Trophoblast cell (in vitro differentiated cells and primary cell): ENCODE results near the gene EFHC1.

Source experiments
- DNase-seq, 2 donors: peaks; one replicate each; pipeline ENCODE4 v3.0.0-alpha.2; 2016
- H2AFZ ChIP-seq: 2 replicates; pipeline ENCODE4 v1.6.1; 2013; ENCODE audit warnings: low read length, moderate library complexity, mild to moderate bottlenecking; ENCODE audit not compliant: insufficient read depth, poor library complexity
- H2AK5ac ChIP-seq: 2 replicates; pipeline ENCODE4 v1.6.1; 2013; ENCODE audit warnings: mild to moderate bottlenecking, low read length
- H2BK120ac ChIP-seq: 2 replicates; pipeline ENCODE4 v1.6.1; 2013; ENCODE audit warnings: low read length, mild to moderate bottlenecking, moderate library complexity; ENCODE audit not compliant: insufficient read depth, poor library complexity
- H2BK12ac ChIP-seq: 2 replicates; pipeline ENCODE4 v1.6.1; 2013; ENCODE audit warnings: mild to moderate bottlenecking, low read length, moderate library complexity
- H2BK5ac ChIP-seq: 2 replicates; pipeline ENCODE4 v1.6.1; 2013; ENCODE audit warnings: low read length, low read depth, moderate library complexity, mild to moderate bottlenecking; ENCODE audit not compliant: poor library complexity
- H3K14ac ChIP-seq: 2 replicates; pipeline ENCODE4 v1.6.1; 2013; ENCODE audit warnings: mild to moderate bottlenecking, low read length
- H3K18ac ChIP-seq: 2 replicates; pipeline ENCODE4 v1.6.1; 2013; ENCODE audit warnings: mild to moderate bottlenecking, low read length
- H3K23ac ChIP-seq: 2 replicates; pipeline ENCODE4 v1.6.1; 2013; ENCODE audit warnings: low read length
- H3K27ac ChIP-seq: 2 replicates; pipeline ENCODE4 v1.5.1; 2013; ENCODE audit warnings: low read depth, mild to moderate bottlenecking, inconsistent platforms, low read length, moderate library complexity
- H3K27me3 ChIP-seq: 2 replicates; pipeline ENCODE4 v1.6.1; 2013; ENCODE audit warnings: inconsistent platforms, mild to moderate bottlenecking, low read length, moderate library complexity; ENCODE audit not compliant: insufficient read depth
- H3K36me3 ChIP-seq, 2 experiments: 1 replicate in 1 of 2; 2 replicates in 1 of 2; pipeline ENCODE4 v1.6.1; 2013; ENCODE audit warnings: low read length in 2 of 2, mild to moderate bottlenecking in 2 of 2, moderate library complexity in 1 of 2; ENCODE audit not compliant: insufficient read depth in 2 of 2, control insufficient read depth in 1 of 2
- H3K4ac ChIP-seq: 2 replicates; pipeline ENCODE4 v1.6.1; 2013; ENCODE audit warnings: low read depth, mild to moderate bottlenecking, low read length, moderate library complexity
- H3K4me1 ChIP-seq, 2 experiments: 1 replicate in 1 of 2; 2 replicates in 1 of 2; pipeline ENCODE4 v1.6.1; 2013; ENCODE audit warnings: low read length in 2 of 2, mild to moderate bottlenecking in 2 of 2, moderate library complexity in 1 of 2; ENCODE audit not compliant: insufficient read depth in 2 of 2, control insufficient read depth in 1 of 2
- H3K4me2 ChIP-seq: 2 replicates; pipeline ENCODE4 v1.6.1; 2013; ENCODE audit warnings: inconsistent platforms, mild to moderate bottlenecking, low read length, moderate library complexity
- H3K4me3 ChIP-seq: 2 replicates; pipeline ENCODE4 v1.5.1; 2013; ENCODE audit warnings: mild to moderate bottlenecking, low read depth, low read length, inconsistent platforms
- H3K79me1 ChIP-seq: one replicate; pipeline ENCODE4 v1.6.1; 2013; ENCODE audit warnings: low read length
- H3K79me2 ChIP-seq: 2 replicates; pipeline ENCODE4 v1.6.1; 2013; ENCODE audit warnings: low read length, mild to moderate bottlenecking; ENCODE audit not compliant: control insufficient read depth, insufficient read depth, poor library complexity
- H3K9ac ChIP-seq: 2 replicates; pipeline ENCODE4 v1.6.1; 2013; ENCODE audit warnings: mild to moderate bottlenecking, low read length
- H3K9me3 ChIP-seq: 2 replicates; pipeline ENCODE4 v1.6.1; 2013; ENCODE audit warnings: low read depth, mild to moderate bottlenecking, control low read depth, inconsistent platforms, low read length; ENCODE audit not compliant: insufficient read depth
- H4K12ac ChIP-seq: 2 replicates; pipeline ENCODE4 v1.6.1; 2013; ENCODE audit warnings: low read depth, mild to moderate bottlenecking, low read length, moderate library complexity
- H4K8ac ChIP-seq: 2 replicates; pipeline ENCODE4 v1.6.1; 2013; ENCODE audit warnings: low read depth, mild to moderate bottlenecking, low read length, moderate library complexity
- H4K91ac ChIP-seq: one replicate; pipeline ENCODE4 v1.6.1; 2013; ENCODE audit warnings: low read depth, mild to moderate bottlenecking, low read length, moderate library complexity
- WGBS: extraction: QIAGEN DNeasy Blood & Tissue Kit; methylation state at CpG from one replicate; pipeline ENCODE4 v1.1.7; 2013; ENCODE audit warnings: missing lambda C conversion rate; ENCODE audit not compliant: insufficient read length, insufficient coverage; ENCODE audit errors: extremely low coverage; 5-methylcytosine and 5-hydroxymethylcytosine counted together

The EFHC1 gene

DNA sequence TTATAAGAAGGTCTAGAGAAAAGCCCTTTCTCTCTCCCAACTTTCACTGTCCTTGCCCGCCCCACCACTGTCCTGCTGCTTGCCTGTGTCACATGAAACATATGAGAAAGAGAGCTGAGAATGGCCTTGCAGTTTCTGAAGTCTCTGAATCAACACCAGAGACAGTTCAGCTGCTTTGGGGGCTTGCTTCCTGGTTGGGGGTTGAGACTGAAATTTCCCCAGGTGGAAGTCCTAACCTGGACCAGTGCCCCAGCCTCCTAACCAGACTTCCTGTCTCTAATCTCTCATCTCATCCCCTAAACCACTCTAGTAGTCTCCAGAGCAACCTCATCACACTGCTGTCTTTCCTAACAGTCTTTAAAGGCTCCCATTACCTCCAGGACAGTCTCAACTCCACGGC lies 146.1 kb downstream of the EFHC1 start:
- Histone ChIP-seq H2AK5ac (no peak overlapping the region), H3K4ac (no peak overlapping the region), H3K79me2 (peaks cover 10% of the 10 kb centered on the region), H3K4me2 (no peak overlapping the region), H4K8ac (peak overlapping the region; percentile 11), H3K23ac (no peak overlapping the region), H4K91ac (peak overlapping the region; percentile 33), H3K9ac (no peak overlapping the region), H3K36me3 (no peaks in the 10 kb centered on the region), H3K9me3 (no peaks in the 10 kb centered on the region), H2AFZ (no peak overlapping the region), H3K18ac (peak overlapping the region; percentile 12), H3K4me3 (no peak overlapping the region), H3K4me1 (peaks cover 30 to 34% of the 10 kb centered on the region in 2 experiments), H2BK5ac (no peak overlapping the region), H3K79me1 (peaks cover 15% of the 10 kb centered on the region), H3K27ac (peak overlapping the region; percentile 45), H2BK120ac (no peak overlapping the region), H3K14ac (no peak overlapping the region), H4K12ac (no peak overlapping the region), H2BK12ac (peak overlapping the region; percentile 4), H3K27me3 (no peaks in the 10 kb centered on the region)
- WGBS: no CpG with 5 or more reads among the region's 2 CpGs
- DNase-seq: no peak

- DNase-seq: peak; percentile 97 to 98
- H3K4me3 ChIP-seq: no peak overlapping the region
Observed at GRCh38 chr6:52566853-52567279, 146.7 kb downstream of the EFHC1 start.

GRCh38 chr6:52568320-52568719 lies 148.2 kb downstream of the EFHC1 start:
- H4K8ac ChIP-seq: no peak overlapping the region
- WGBS: no CpG with 5 or more reads among the region's 4 CpGs
- no peak overlapping the region for H3K4ac ChIP-seq
- H2BK120ac ChIP-seq: no peak overlapping the region
- H3K27ac ChIP-seq: peak overlapping the region; percentile 67
- no peak overlapping the region for H3K14ac ChIP-seq
- H3K23ac ChIP-seq: no peak overlapping the region
- no peak overlapping the region for H2AK5ac ChIP-seq
- H3K9me3 ChIP-seq: no peaks in the 10 kb centered on the region
- H4K12ac ChIP-seq: no peak overlapping the region
- no peak overlapping the region for H3K4me3 ChIP-seq
- H3K4me2 ChIP-seq: no peak overlapping the region
- peaks cover 17% of the 10 kb centered on the region for H3K79me1 ChIP-seq
- H3K4me1 ChIP-seq: peaks cover 31 to 45% of the 10 kb centered on the region in 2 experiments
- no peak overlapping the region for H3K18ac ChIP-seq
- H4K91ac ChIP-seq: no peak overlapping the region
- no peaks in the 10 kb centered on the region for H3K27me3 ChIP-seq
- DNase-seq: no peak
- no peak overlapping the region for H2BK12ac ChIP-seq
- no peaks in the 10 kb centered on the region for H3K36me3 ChIP-seq
- H3K79me2 ChIP-seq: peaks cover 10% of the 10 kb centered on the region
- H3K9ac ChIP-seq: no peak overlapping the region
- H2BK5ac ChIP-seq: peak overlapping the region; percentile 14
- no peak overlapping the region for H2AFZ ChIP-seq

More at GRCh38 chr6:52566853-52567279, 146.7 kb downstream of the EFHC1 start:
- peaks cover 10% of the 10 kb centered on the region for H3K79me2 ChIP-seq
- no peaks in the 10 kb centered on the region for H3K9me3 ChIP-seq
- H3K79me1 ChIP-seq: peaks cover 15% of the 10 kb centered on the region
- H3K4ac ChIP-seq: no peak overlapping the region
- H3K27ac ChIP-seq: peak overlapping the region; percentile 45
- no peaks in the 10 kb centered on the region for H3K27me3 ChIP-seq
- H4K91ac ChIP-seq: peak overlapping the region; percentile 33
- H2AK5ac ChIP-seq: no peak overlapping the region
- H3K14ac ChIP-seq: no peak overlapping the region
- H4K12ac ChIP-seq: no peak overlapping the region
- H3K9ac ChIP-seq: no peak overlapping the region
- peak overlapping the region; percentile 12 for H3K18ac ChIP-seq
- no CpG with 5 or more reads among the region's 3 CpGs for WGBS
- H2BK5ac ChIP-seq: no peak overlapping the region
- H3K4me2 ChIP-seq: peak overlapping the region; percentile 18
- H3K23ac ChIP-seq: no peak overlapping the region
- no peak overlapping the region for H4K8ac ChIP-seq
- no peaks in the 10 kb centered on the region for H3K36me3 ChIP-seq
- H2BK12ac ChIP-seq: no peak overlapping the region
- H3K4me1 ChIP-seq: peaks cover 30 to 37% of the 10 kb centered on the region in 2 experiments
- H2AFZ ChIP-seq: no peak overlapping the region
- H2BK120ac ChIP-seq: no peak overlapping the region

DNA sequence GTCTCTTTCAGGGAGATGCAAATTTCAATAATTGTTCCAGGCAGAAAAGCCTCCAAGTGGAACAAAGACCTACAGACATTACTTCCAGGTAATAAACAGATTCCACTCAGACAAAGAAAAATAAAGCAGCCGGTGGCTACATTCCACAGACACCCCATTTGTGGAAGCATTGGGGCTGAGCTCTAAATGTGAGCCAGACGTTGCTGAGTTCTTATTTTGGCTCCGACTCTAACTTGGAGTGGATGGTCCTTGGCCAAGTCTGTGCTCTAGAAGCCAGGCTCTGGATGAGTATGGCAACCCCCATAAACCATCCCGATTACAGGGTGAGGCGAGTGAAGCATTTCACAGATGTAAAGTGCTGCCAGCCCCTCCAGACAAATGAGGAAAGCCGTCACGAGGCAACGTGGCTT lies 150.2 kb downstream of the EFHC1 start:
- Histone ChIP-seq H2BK12ac (peak overlapping the region; percentile 64), H2AK5ac (peak overlapping the region; percentile 22), H4K91ac (peak overlapping the region; percentile 32), H2BK120ac (no peak overlapping the region), H2AFZ (no peak overlapping the region), H2BK5ac (no peak overlapping the region), H3K4me3 (no peak overlapping the region), H3K36me3 (no peaks in the 10 kb centered on the region), H3K79me2 (peaks cover 4% of the 10 kb centered on the region), H3K9me3 (no peaks in the 10 kb centered on the region), H4K8ac (no peak overlapping the region), H3K4me2 (no peak overlapping the region), H3K18ac (peak overlapping the region; percentile 54), H3K9ac (no peak overlapping the region), H4K12ac (no peak overlapping the region), H3K4ac (peak overlapping the region; percentile 34), H3K27ac (no peak overlapping the region), H3K14ac (peak overlapping the region; percentile 42), H3K79me1 (peaks cover 16% of the 10 kb centered on the region), H3K27me3 (no peaks in the 10 kb centered on the region), H3K23ac (no peak overlapping the region), H3K4me1 (peaks cover 37 to 63% of the 10 kb centered on the region in 2 experiments)
- WGBS: no CpG with 5 or more reads among the region's 8 CpGs
- DNase-seq: no peak
